ACC112 (cell line): ENCODE measurements around the gene ANKRD33.

Experiments used
- H2AFZ ChIP-seq: fragments of 200-600 bp; sonication (generic); one replicate; pipeline ENCODE4 v1.6.0; 2017; ENCODE audit warnings: antibody characterized with exemption, low read length; ENCODE audit not compliant: unreplicated experiment
- H3K27ac ChIP-seq: fragments of 200-600 bp; sonication (generic); 2 replicates; pipeline ENCODE4 v1.5.1; 2014; ENCODE audit warnings: low read depth, mild to moderate bottlenecking, antibody characterized with exemption, low read length, moderate library complexity
- H3K27me3 ChIP-seq: fragments of 200-600 bp; sonication (generic); 2 replicates; pipeline ENCODE4 v1.6.1; 2014; ENCODE audit warnings: mild to moderate bottlenecking, antibody characterized with exemption, low read length, moderate library complexity, mixed read lengths; ENCODE audit not compliant: insufficient read depth
- H3K36me3 ChIP-seq: fragments of 200-600 bp; sonication (generic); 2 replicates; pipeline ENCODE4 v1.6.1; 2016; ENCODE audit warnings: mild to moderate bottlenecking, antibody characterized with exemption, low read length, moderate library complexity, mixed read lengths; ENCODE audit not compliant: insufficient read depth
- H3K4me1 ChIP-seq: fragments of 200-600 bp; sonication (generic); one replicate; pipeline ENCODE4 v1.6.1; 2016; ENCODE audit warnings: low read length, mixed read lengths; ENCODE audit not compliant: insufficient read depth, unreplicated experiment, control insufficient read depth
- H3K4me3 ChIP-seq: fragments of 200-600 bp; sonication (generic); 2 replicates; pipeline ENCODE4 v1.5.1; 2014; ENCODE audit warnings: mild to moderate bottlenecking, low read depth, low read length
- H3K79me2 ChIP-seq: fragments of 200-600 bp; sonication (generic); one replicate; pipeline ENCODE4 v1.6.0; 2016; ENCODE audit warnings: low read length; ENCODE audit not compliant: control insufficient read depth, unreplicated experiment, insufficient read depth

The ANKRD33 gene

DNA sequence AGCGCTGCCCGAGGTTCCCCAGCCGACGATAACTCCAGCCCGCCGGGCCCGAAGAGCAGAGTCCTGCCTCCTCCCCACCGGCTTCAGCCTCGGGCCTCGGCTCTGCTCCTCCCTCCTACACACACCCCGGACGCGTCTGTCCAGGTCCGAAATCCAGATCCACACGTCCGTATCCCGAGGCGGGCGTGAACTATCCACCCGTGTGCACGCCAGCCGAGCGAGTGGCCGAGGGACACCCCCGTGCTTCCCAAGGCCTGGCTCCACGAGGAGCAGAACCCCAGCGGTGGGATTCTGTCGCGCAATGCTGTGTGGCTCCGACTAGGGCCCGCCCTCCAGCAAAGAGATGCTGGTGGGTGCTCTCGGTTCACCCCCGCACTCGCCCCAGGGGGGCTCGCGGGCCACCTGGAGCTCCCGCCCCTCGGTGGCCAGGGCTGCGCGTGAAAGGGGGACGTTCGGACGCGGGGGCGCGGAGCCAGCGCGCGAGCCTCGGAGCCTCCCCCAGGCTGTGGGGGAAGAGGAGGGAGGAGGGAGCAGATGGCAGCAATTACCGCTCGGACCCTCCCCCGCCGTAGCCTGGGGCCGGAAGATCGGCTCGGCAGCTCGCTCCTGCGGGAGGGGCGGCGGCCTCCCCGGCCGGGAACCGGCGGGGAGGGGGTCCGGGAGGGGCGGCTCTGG is 18.9 kb upstream of the ANKRD33 start:
- Histone ChIP-seq H3K4me1 (no peaks in the 10 kb centered on the region), H3K27ac (no peak overlapping the region), H3K4me3 (peak overlapping the region; percentile 74), H3K36me3 (no peaks in the 10 kb centered on the region), H2AFZ (peak overlapping the region; percentile 64), H3K79me2 (no peaks in the 10 kb centered on the region), H3K27me3 (peaks cover 48% of the 10 kb centered on the region)

GRCh38 chr12:51869496-51869865 is 18.4 kb upstream of the ANKRD33 start:
- no peaks in the 10 kb centered on the region for H3K79me2 ChIP-seq
- no peaks in the 10 kb centered on the region for H3K4me1 ChIP-seq
- H3K27me3 ChIP-seq = peaks cover 43% of the 10 kb centered on the region
- peak overlapping the region; percentile 74 for H3K4me3 ChIP-seq
- H2AFZ ChIP-seq = peak overlapping the region; percentile 64
- H3K27ac ChIP-seq = no peak overlapping the region
- no peaks in the 10 kb centered on the region for H3K36me3 ChIP-seq

GRCh38 chr12:51869931-51870330 is 18.0 kb upstream of the ANKRD33 start:
- Histone ChIP-seq H2AFZ (no peak overlapping the region), H3K36me3 (no peaks in the 10 kb centered on the region), H3K4me3 (no peak overlapping the region), H3K27me3 (peaks cover 38% of the 10 kb centered on the region), H3K27ac (no peak overlapping the region), H3K79me2 (no peaks in the 10 kb centered on the region), H3K4me1 (no peaks in the 10 kb centered on the region)

DNA sequence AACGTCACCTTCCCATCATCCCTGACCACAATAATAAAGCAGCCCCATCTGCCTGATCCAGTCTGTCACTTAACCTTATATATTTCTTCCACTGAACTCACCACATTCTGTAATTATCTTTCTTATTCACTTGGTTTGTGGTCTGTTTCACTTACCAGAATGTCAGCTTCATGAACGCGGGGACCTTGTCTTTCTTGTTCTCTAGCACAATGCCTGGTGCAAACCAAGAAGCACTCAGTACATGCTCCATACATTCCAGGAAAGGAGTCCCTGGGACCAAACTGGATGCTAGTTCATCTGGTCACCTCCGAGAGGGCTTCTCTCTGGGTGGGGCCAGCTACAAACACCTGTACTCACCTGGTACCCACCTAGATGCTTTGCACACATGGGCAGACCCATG is 17.4 kb upstream of the ANKRD33 start:
- H3K4me3 ChIP-seq = no peak overlapping the region
- no peaks in the 10 kb centered on the region for H3K36me3 ChIP-seq
- no peak overlapping the region for H2AFZ ChIP-seq
- H3K27me3 ChIP-seq = peaks cover 33% of the 10 kb centered on the region
- no peak overlapping the region for H3K27ac ChIP-seq
- no peaks in the 10 kb centered on the region for H3K79me2 ChIP-seq
- no peaks in the 10 kb centered on the region for H3K4me1 ChIP-seq

DNA sequence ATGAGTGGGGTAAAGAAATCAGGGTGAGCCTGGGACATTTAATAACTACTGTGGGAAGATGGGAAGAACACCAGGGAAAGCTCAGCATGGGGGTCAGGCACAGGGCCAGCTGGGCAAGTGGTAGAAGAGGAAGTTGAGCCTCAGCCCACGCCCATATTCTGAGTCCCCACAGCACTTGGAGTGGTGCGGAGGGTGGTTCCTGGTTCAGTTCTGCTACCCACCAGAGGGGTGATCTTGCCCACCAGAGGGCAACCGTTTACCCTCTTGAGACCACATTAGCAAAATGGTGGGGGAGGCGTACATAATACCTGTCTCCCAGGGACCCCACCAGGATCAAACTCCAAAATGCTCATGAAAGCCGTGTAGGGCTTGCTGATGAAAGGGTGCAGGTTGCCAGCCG is 16.8 kb upstream of the ANKRD33 start:
- no peaks in the 10 kb centered on the region for H3K4me1 ChIP-seq
- H3K36me3 ChIP-seq = no peaks in the 10 kb centered on the region
- peaks cover 33% of the 10 kb centered on the region for H3K27me3 ChIP-seq
- no peak overlapping the region for H2AFZ ChIP-seq
- H3K4me3 ChIP-seq = no peak overlapping the region
- no peaks in the 10 kb centered on the region for H3K79me2 ChIP-seq
- H3K27ac ChIP-seq = no peak overlapping the region

DNA sequence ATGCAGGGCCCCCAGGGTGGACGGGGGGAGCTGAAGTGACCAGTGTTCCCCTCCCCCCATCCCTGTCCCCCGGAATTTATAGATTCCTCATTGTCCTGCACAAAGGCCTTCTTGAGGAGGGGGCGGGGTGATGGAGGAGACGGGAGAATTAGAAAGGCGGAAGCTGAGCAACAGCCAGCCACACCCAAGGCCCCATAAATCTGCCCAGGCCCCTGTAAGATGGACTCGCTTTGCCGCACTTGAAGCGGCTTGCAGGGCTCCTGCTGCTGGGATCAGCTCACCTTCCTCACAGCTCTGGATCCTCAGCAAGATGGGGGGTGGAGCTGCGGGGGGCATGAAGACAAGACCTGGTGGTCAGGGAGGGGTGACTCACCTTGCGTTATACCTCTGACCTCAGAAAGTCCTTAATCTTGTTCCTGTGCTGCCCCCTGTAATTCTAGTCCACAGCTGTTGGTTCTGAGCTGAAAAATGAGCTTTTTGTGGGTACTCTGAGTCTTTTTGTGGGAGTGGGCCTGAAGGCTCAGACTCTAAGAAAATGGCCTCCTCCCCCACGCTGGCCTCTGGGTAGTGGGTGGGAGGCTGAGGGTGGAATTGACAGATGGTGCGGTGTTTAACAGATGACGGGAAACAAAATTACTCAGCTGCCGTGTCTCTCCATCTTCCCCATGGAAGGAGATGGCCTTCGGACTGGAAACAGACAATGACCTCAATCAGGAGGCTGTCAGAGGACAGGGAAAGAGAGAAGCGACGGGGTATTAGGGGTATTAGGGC is 15.8 kb upstream of the ANKRD33 start:
- H3K27me3 ChIP-seq = peaks cover 33% of the 10 kb centered on the region
- H3K27ac ChIP-seq = no peak overlapping the region
- no peaks in the 10 kb centered on the region for H3K36me3 ChIP-seq
- no peak overlapping the region for H3K4me3 ChIP-seq
- H3K4me1 ChIP-seq = no peaks in the 10 kb centered on the region
- H2AFZ ChIP-seq = no peak overlapping the region
- no peaks in the 10 kb centered on the region for H3K79me2 ChIP-seq

DNA sequence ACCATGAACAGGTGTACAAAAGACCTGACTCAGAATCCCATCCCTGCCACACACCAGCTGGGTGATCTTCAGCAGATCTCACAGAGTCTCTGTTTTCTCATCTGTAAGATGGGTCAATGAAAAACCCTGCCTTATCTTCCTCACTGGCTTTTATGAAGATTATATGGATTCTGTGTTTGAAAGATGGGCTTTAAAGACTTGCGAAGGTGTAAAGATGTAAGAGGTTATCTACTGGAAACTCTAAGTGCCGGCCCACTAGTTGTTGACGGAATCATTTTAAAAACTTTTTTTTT is 15.3 kb upstream of the ANKRD33 start:
- no peak overlapping the region for H3K4me3 ChIP-seq
- H3K79me2 ChIP-seq = no peaks in the 10 kb centered on the region
- H2AFZ ChIP-seq = no peak overlapping the region
- no peaks in the 10 kb centered on the region for H3K36me3 ChIP-seq
- no peak overlapping the region for H3K27ac ChIP-seq
- H3K4me1 ChIP-seq = no peaks in the 10 kb centered on the region
- peaks cover 33% of the 10 kb centered on the region for H3K27me3 ChIP-seq

- H3K27me3 ChIP-seq = peaks cover 26% of the 10 kb centered on the region
- H3K4me1 ChIP-seq = no peaks in the 10 kb centered on the region
- no peak overlapping the region for H3K4me3 ChIP-seq
- no peak overlapping the region for H3K27ac ChIP-seq
- H3K79me2 ChIP-seq = no peaks in the 10 kb centered on the region
- no peak overlapping the region for H2AFZ ChIP-seq
- H3K36me3 ChIP-seq = no peaks in the 10 kb centered on the region
Measured at GRCh38 chr12:51873251-51873994, 14.5 kb upstream of the ANKRD33 start.

DNA sequence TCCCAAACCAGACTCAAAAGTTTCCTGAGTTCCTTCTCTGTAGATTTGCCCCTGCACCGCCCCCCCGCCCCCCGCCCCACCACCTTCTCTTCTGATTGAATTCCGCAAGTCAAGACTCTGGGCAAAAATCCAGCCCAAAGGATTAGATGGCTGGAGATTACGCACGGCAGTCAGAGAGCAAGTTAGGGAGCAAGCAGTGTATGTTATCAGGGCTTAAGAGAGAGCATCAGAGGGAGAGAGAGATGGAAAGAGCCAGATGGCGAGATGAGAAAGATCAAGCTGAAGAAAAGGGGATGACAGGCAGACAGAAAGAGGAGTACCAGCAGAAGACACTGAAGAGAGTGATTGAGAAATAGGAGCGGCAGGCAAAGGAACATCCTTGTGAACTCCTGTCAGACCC is 13.9 kb upstream of the ANKRD33 start:
- no peaks in the 10 kb centered on the region for H3K4me1 ChIP-seq
- no peaks in the 10 kb centered on the region for H3K36me3 ChIP-seq
- no peak overlapping the region for H2AFZ ChIP-seq
- no peak overlapping the region for H3K27ac ChIP-seq
- no peaks in the 10 kb centered on the region for H3K79me2 ChIP-seq
- peaks cover 21% of the 10 kb centered on the region for H3K27me3 ChIP-seq
- no peak overlapping the region for H3K4me3 ChIP-seq

- Histone ChIP-seq H3K27me3 (peaks cover 16% of the 10 kb centered on the region), H3K4me3 (no peak overlapping the region), H3K79me2 (no peaks in the 10 kb centered on the region), H3K27ac (no peak overlapping the region), H3K4me1 (no peaks in the 10 kb centered on the region), H3K36me3 (no peaks in the 10 kb centered on the region), H2AFZ (no peak overlapping the region)
Measured at GRCh38 chr12:51874486-51874885, 13.4 kb upstream of the ANKRD33 start.

DNA sequence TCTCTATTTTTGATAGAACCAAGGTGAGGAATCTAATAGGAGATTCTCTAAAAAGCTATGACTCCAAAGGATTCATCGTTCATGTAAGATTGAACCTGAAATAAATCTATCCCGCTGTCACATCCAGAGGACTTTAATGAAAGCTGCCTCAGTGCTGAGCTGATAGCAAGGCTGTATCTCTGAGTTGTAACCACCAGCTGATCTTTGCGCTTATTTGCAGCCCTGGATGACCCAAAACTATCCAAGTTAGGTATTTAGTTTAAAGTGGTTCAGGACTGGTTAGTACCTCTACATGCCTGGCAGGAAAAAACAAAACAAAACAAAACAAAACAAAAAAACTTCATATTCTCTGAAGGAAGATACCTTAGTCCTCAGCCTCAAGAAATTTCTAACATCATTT is 8.8 kb upstream of the ANKRD33 start:
- no peak overlapping the region for H3K4me3 ChIP-seq
- no peak overlapping the region for H3K27ac ChIP-seq
- no peaks in the 10 kb centered on the region for H3K4me1 ChIP-seq
- no peaks in the 10 kb centered on the region for H3K36me3 ChIP-seq
- H2AFZ ChIP-seq = no peak overlapping the region
- H3K27me3 ChIP-seq = no peaks in the 10 kb centered on the region
- no peaks in the 10 kb centered on the region for H3K79me2 ChIP-seq
